Measurements from ENCODE around the gene DCLRE1B. TPM values are rescaled to one million over a fixed set of nuclear protein-coding genes. Genes with fewer than 3 reads are reported as not detected.
A peak's percentile ranks its signal among the peaks of the same experiment; 100 is the strongest.

The DCLRE1B gene
- total and polyA plus RNA-seq, 9 of the 15 experiments (the other 6 are each of a cell fraction or from before 2014, with no cell fraction given), result 10.6 to 28.8 (median 17.2) TPM

DNA sequence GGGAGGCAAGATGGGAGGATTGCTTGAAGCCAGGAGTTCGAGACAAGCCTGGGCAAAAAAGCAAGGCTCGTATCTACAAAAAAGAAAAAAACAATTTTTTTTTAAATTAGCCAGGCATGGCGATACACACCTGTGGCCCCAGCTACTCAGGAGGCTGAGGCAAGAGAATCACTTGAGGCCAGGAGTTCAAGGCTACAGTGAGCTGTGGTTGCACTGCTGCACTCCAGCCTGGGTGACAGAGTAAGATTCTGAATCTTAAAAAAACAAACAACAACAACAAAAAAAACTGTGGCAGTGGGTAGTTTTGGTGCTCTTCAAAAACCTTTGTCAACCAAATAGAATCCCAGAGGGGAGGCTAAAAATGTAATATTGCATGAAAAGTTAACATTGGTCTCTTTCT lies 34.3 kb upstream of the DCLRE1B start:
- FAIRE-seq (no peak), DNase-seq (ENCODE audit: extremely low read depth in 1 of 4, low spot score in 3 of 4) (no peak), ATAC-seq (no peak)
- BruUV-seq (replicated peaks), result TSS peak; percentile 63
- peak overlapping the region; percentile 33; the same call in 1 of the 3 replicates for H3K27ac ChIP-seq (ENCODE audit: extremely low read depth, low read depth, low read length)
- H3K4me3 ChIP-seq, result no peak overlapping the region
- H3K9me3 ChIP-seq (replicated peaks; ENCODE audit: control insufficient read depth, insufficient read depth, low read depth, low read length), result no peaks in the 10 kb centered on the region
- CTCF ChIA-PET (ENCODE audit: low intra/inter-chr PET ratio), result no interaction called here
- TF ChIP-seq, protein P1, sequence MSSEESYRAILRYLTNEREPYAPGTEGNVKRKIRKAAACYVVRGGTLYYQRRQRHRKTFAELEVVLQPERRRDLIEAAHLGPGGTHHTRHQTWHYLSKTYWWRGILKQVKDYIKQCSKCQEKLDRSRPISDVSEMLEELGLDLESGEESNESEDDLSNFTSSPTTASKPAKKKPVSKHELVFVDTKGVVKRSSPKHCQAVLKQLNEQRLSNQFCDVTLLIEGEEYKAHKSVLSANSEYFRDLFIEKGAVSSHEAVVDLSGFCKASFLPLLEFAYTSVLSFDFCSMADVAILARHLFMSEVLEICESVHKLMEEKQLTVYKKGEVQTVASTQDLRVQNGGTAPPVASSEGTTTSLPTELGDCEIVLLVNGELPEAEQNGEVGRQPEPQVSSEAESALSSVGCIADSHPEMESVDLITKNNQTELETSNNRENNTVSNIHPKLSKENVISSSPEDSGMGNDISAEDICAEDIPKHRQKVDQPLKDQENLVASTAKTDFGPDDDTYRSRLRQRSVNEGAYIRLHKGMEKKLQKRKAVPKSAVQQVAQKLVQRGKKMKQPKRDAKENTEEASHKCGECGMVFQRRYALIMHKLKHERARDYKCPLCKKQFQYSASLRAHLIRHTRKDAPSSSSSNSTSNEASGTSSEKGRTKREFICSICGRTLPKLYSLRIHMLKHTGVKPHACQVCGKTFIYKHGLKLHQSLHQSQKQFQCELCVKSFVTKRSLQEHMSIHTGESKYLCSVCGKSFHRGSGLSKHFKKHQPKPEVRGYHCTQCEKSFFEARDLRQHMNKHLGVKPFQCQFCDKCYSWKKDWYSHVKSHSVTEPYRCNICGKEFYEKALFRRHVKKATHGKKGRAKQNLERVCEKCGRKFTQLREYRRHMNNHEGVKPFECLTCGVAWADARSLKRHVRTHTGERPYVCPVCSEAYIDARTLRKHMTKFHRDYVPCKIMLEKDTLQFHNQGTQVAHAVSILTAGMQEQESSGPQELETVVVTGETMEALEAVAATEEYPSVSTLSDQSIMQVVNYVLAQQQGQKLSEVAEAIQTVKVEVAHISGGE (CRISPR knock-in tag; IDR thresholded peaks at IDR 0.05), result 0 out of 6 replicates have a peak, but pooled peaks of 1 of the 3 experiments have one; percentile 18
- no peak for TF ChIP-seq JUN (IDR thresholded peaks at IDR 0.05; ENCODE audit: borderline replicate concordance, low read depth, low read length)
- TF ChIP-seq JUN (CRISPR knock-in tag; IDR thresholded peaks at IDR 0.05; ENCODE audit: borderline replicate concordance), result no peak
- TF ChIP-seq, protein P2, sequence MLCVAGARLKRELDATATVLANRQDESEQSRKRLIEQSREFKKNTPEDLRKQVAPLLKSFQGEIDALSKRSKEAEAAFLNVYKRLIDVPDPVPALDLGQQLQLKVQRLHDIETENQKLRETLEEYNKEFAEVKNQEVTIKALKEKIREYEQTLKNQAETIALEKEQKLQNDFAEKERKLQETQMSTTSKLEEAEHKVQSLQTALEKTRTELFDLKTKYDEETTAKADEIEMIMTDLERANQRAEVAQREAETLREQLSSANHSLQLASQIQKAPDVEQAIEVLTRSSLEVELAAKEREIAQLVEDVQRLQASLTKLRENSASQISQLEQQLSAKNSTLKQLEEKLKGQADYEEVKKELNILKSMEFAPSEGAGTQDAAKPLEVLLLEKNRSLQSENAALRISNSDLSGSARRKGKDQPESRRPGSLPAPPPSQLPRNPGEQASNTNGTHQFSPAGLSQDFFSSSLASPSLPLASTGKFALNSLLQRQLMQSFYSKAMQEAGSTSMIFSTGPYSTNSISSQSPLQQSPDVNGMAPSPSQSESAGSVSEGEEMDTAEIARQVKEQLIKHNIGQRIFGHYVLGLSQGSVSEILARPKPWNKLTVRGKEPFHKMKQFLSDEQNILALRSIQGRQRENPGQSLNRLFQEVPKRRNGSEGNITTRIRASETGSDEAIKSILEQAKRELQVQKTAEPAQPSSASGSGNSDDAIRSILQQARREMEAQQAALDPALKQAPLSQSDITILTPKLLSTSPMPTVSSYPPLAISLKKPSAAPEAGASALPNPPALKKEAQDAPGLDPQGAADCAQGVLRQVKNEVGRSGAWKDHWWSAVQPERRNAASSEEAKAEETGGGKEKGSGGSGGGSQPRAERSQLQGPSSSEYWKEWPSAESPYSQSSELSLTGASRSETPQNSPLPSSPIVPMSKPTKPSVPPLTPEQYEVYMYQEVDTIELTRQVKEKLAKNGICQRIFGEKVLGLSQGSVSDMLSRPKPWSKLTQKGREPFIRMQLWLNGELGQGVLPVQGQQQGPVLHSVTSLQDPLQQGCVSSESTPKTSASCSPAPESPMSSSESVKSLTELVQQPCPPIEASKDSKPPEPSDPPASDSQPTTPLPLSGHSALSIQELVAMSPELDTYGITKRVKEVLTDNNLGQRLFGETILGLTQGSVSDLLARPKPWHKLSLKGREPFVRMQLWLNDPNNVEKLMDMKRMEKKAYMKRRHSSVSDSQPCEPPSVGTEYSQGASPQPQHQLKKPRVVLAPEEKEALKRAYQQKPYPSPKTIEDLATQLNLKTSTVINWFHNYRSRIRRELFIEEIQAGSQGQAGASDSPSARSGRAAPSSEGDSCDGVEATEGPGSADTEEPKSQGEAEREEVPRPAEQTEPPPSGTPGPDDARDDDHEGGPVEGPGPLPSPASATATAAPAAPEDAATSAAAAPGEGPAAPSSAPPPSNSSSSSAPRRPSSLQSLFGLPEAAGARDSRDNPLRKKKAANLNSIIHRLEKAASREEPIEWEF (CRISPR knock-in tag; IDR thresholded peaks at IDR 0.05), result 0 out of 2 replicates have a peak, but pooled peaks have one; percentile 52
- H3K9ac ChIP-seq (ENCODE audit: insufficient read depth in 1 of 2, low read depth in 2 of 2, low read length in 2 of 2), result no peak overlapping the region
- intact Hi-C loops (cut with micrococcal nuclease) (no loop called here), in situ Hi-C loops (cut with MboI) (no loop called here)
- no peaks in the 10 kb centered on the region for H3K27me3 ChIP-seq (ENCODE audit: control insufficient read depth in 2 of 2, insufficient read depth in 2 of 2, low read length in 2 of 2)
- no peak overlapping the region for H3K4me2 ChIP-seq (ENCODE audit: insufficient read depth, low read length)
- H2AFZ ChIP-seq (ENCODE audit: low read depth, low read length), result 0 out of 2 replicates have a peak overlapping the region, but pooled peaks have one; percentile 9
- 58% methylated on average over 3 of the region's 3 CpGs for WGBS (ENCODE audit: insufficient coverage, low coverage, missing lambda C conversion rate)
- H3K36me3 ChIP-seq (ENCODE audit: control insufficient read depth, insufficient read depth, low read length), result no peaks in the 10 kb centered on the region
- POLR2A ChIA-PET, result interaction anchor here (1.3 to 1.6 kb wide), 4 partner anchors 11 to 16 kb away, joined by 3 to 6 read pairs (median 6); partner anchors contain the start of gene BCL2L15
- H3K79me2 ChIP-seq (ENCODE audit: control insufficient read depth, insufficient read depth, low read length), result no peaks in the 10 kb centered on the region
- no peaks in the 10 kb centered on the region for H3K9me1 ChIP-seq (ENCODE audit: control insufficient read depth, insufficient read depth, low read length)
- H4K20me1 ChIP-seq (replicated peaks; ENCODE audit: control insufficient read depth, insufficient read depth, low read length), result no peaks in the 10 kb centered on the region
- peaks cover 0 to 32% of the 10 kb centered on the region in 2 experiments; a peak in 4 of 5 replicates for H3K4me1 ChIP-seq (replicated peaks in 1 of 2; ENCODE audit: control insufficient read depth in 2 of 2, insufficient read depth in 2 of 2, low read length in 2 of 2)

Data from K562 (cell line).